Measurements from ENCODE around the gene CYFIP1. TPM values are rescaled to one million over a fixed set of nuclear protein-coding genes. Genes with fewer than 3 reads are reported as not detected.

The CYFIP1 gene
- total RNA-seq, 1 donor from 2014 or later: 94.7 TPM

DNA sequence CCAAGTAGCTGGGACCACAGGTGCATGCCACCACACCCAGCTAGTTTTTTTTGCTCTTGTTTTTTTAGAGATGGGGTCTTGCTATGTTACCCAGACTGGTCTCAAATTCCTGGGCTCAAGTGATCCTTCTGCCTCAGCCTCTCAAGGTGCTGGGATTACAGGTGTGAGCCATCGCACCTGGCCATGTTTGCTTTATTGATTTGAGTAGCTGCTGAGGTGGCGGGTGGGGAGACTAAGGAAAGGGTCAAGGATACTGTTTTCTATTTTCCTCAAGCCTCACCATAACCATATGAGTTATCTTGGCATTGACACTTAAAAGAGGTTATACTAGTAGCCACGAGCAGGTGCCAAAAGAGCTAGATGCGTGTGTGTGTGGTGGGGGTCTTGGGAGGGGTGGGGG lies 39.0 kb downstream of the CYFIP1 start:
- H3K4me1 ChIP-seq: no peaks in the 10 kb centered on the region
- H3K27me3 ChIP-seq: no peaks in the 10 kb centered on the region
- TF ChIP-seq, protein P1, sequence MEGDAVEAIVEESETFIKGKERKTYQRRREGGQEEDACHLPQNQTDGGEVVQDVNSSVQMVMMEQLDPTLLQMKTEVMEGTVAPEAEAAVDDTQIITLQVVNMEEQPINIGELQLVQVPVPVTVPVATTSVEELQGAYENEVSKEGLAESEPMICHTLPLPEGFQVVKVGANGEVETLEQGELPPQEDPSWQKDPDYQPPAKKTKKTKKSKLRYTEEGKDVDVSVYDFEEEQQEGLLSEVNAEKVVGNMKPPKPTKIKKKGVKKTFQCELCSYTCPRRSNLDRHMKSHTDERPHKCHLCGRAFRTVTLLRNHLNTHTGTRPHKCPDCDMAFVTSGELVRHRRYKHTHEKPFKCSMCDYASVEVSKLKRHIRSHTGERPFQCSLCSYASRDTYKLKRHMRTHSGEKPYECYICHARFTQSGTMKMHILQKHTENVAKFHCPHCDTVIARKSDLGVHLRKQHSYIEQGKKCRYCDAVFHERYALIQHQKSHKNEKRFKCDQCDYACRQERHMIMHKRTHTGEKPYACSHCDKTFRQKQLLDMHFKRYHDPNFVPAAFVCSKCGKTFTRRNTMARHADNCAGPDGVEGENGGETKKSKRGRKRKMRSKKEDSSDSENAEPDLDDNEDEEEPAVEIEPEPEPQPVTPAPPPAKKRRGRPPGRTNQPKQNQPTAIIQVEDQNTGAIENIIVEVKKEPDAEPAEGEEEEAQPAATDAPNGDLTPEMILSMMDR (IDR thresholded peaks at IDR 0.05): no peak
- no peak overlapping the region for H3K4me3 ChIP-seq
- H3K27ac ChIP-seq: no peak overlapping the region
- intact Hi-C loops (cut with DNase I): no loop called here
- no peak for DNase-seq (ENCODE audit: low spot score in 2 of 2)
- no peaks in the 10 kb centered on the region for H3K9me3 ChIP-seq
- peaks cover 64 to 83% of the 10 kb centered on the region in 2 donors for H3K36me3 ChIP-seq

DNA sequence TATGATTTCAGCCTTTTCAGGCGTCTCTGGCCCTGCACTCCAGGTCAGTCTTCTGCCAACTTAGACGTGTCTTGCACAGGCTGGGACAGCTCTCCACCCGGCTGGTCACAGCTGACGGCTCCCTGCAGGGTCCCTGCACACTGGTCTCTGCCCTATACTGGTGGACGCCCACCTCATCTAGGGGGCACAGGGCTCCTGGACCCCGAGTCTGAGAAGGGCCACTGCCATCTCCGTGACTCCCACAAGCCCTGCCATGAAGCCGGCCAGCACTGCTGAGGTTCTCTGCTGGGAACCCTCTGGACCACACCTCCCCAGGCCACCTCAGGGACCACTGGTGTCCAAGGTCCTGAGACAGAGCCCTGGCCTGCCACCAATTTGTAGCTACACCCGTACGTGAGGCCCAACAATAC lies 40.5 kb downstream of the CYFIP1 start:
- Histone ChIP-seq H3K27me3 (no peaks in the 10 kb centered on the region), H3K4me3 (no peak overlapping the region), H3K36me3 (peaks cover 67 to 86% of the 10 kb centered on the region in 2 donors), H3K4me1 (no peaks in the 10 kb centered on the region), H3K9me3 (no peaks in the 10 kb centered on the region), H3K27ac (no peak overlapping the region)
- intact Hi-C loops (cut with DNase I): no loop called here
- DNase-seq (ENCODE audit: low spot score in 2 of 2): no peak
- TF ChIP-seq, protein P1 (IDR thresholded peaks at IDR 0.05): no peak

DNA sequence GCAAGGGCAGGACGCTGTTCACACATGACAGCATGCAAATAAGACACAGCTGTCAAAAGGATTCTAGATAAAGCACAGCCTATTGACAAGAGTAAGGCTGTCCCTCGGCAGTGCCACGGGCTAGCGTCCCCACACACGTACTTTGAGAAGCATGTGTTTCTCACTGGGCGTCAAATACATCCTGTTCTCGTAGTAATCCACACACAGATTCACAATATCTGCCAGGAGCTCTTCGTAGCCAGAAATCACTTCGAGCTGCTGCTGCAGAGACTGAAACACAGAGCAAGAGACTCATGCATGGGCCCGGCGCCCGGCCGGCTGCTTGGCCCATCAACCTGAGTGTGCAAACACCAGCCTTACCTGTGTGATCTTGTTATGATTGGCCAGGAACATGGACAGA lies 41.1 kb downstream of the CYFIP1 start:
- Histone ChIP-seq H3K4me1 (no peaks in the 10 kb centered on the region), H3K36me3 (peaks cover 61 to 80% of the 10 kb centered on the region in 2 donors), H3K9me3 (no peaks in the 10 kb centered on the region), H3K27me3 (no peaks in the 10 kb centered on the region), H3K4me3 (no peak overlapping the region), H3K27ac (no peak overlapping the region)
- intact Hi-C loops (cut with DNase I): no loop called here
- TF ChIP-seq, protein P1 (IDR thresholded peaks at IDR 0.05): no peak
- DNase-seq (ENCODE audit: low spot score in 2 of 2): no peak

DNA sequence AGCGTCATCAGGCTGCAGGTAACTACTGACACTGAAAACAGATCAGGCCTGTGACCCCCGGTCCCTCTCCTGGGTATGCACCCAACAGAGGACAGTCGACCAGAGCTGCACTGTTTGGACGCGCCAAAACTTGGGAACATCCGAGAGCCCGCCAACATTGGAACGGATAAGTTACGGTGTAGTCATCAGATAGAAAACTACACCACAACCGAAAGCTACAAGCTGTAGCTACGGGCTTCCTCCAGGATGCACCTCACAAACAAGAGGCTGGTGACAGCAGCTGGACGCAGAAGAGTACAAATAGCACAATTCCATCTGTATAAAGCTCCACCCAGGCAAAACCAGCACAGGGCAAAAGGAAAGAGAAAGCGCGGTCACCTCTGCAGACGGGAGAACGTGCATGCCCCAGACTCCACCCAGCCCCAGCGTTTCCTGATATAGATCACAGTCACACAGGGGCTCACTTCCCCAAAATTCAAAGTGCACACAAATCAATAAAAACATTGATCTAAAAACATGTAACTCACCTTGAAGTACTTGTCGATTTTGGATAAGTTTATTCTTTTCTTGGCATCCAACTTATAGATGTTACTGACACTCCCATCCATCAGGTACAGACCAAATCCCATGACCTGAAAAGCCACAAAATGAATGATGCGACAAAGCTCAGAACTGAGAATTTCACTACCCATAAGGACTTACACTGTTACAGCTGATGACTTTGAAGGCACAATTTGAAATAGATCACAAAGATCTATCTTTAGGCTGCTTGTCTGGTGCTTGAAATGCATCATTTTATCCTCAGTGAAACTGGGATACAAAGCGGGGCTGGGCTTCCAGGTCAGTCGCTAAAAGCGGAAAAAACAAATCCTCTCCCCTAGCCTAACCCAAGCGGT lies 43.3 kb downstream of the CYFIP1 start:
- H3K36me3 ChIP-seq: peaks cover 60 to 79% of the 10 kb centered on the region in 2 donors
- DNase-seq (ENCODE audit: low spot score in 2 of 2): no peak
- TF ChIP-seq, protein P1 (IDR thresholded peaks at IDR 0.05): no peak
- no peaks in the 10 kb centered on the region for H3K27me3 ChIP-seq
- H3K27ac ChIP-seq: no peak overlapping the region
- intact Hi-C loops (cut with DNase I): no loop called here
- H3K4me1 ChIP-seq: no peaks in the 10 kb centered on the region
- no peaks in the 10 kb centered on the region for H3K9me3 ChIP-seq
- no peak overlapping the region for H3K4me3 ChIP-seq

DNA sequence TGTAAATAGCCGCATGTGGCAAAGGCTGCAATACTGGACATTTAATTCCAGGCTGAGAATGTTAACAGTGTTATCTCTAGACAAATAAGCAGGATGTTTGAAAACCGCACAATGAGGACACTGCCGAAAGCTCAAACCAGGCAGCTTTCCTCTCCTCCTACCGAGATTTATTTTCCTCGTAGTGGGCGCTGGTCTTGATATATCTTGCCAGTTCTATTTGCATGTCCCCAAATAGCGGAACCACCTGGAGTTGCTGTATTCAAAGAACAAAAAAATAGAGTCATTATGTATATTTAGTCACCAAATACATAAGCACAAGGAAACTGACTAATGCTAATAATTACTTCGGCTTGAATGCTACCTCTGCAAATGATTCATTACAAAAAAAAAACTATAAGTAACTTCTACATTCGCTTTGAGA lies 46.5 kb downstream of the CYFIP1 start:
- Histone ChIP-seq H3K4me3 (no peak overlapping the region), H3K36me3 (peaks cover 59 to 64% of the 10 kb centered on the region in 2 donors), H3K4me1 (no peaks in the 10 kb centered on the region), H3K27me3 (no peaks in the 10 kb centered on the region), H3K9me3 (no peaks in the 10 kb centered on the region), H3K27ac (no peak overlapping the region)
- DNase-seq (ENCODE audit: low spot score in 2 of 2): no peak
- TF ChIP-seq, protein P1 (IDR thresholded peaks at IDR 0.05): no peak
- intact Hi-C loops (cut with DNase I): no loop called here

Data from ascending aorta (tissue), 2 donors.